Measurements from ENCODE around the gene FGFR1OP2.

FGFR1OP2 gene

GRCh38 chr12:26906704-26907103, 31.6 kb upstream of the FGFR1OP2 start:
- TF ChIP-seq CTCF (conservative IDR thresholded peaks at IDR 0.05; ENCODE audit: low read depth, low read length), result no peak
- H3K4me3 ChIP-seq (ENCODE audit: low read length), result no peak overlapping the region

GRCh38 chr12:26918321-26919215, 19.7 kb upstream of the FGFR1OP2 start:
- DNase-seq (ENCODE audit: low read depth), result no peak
- peak; percentile 43 for TF ChIP-seq CTCF (conservative IDR thresholded peaks at IDR 0.05; ENCODE audit: low read depth, low read length)
- no peak overlapping the region for H3K4me3 ChIP-seq (ENCODE audit: low read length)

More at GRCh38 chr12:26906704-26907103, 31.6 kb upstream of the FGFR1OP2 start:
- DNase-seq (ENCODE audit: low read depth), result no peak

GRCh38 chr12:26919216-26919555, 19.1 kb upstream of the FGFR1OP2 start:
- H3K4me3 ChIP-seq (ENCODE audit: low read length), result no peak overlapping the region
- DNase-seq (ENCODE audit: low read depth), result peak; percentile 25
- no peak for TF ChIP-seq CTCF (conservative IDR thresholded peaks at IDR 0.05; ENCODE audit: low read depth, low read length)

GRCh38 chr12:26921886-26922285, 16.4 kb upstream of the FGFR1OP2 start:
- no peak for TF ChIP-seq CTCF (conservative IDR thresholded peaks at IDR 0.05; ENCODE audit: low read depth, low read length)
- no peak for DNase-seq (ENCODE audit: low read depth)
- H3K4me3 ChIP-seq (ENCODE audit: low read length), result no peak overlapping the region

- DNase-seq (ENCODE audit: low read depth), result no peak
- no peak for TF ChIP-seq CTCF (conservative IDR thresholded peaks at IDR 0.05; ENCODE audit: low read depth, low read length)
- H3K4me3 ChIP-seq (ENCODE audit: low read length), result no peak overlapping the region
Observed at GRCh38 chr12:26928661-26929060, 9.6 kb upstream of the FGFR1OP2 start.

- H3K4me3 ChIP-seq (ENCODE audit: low read length), result no peak overlapping the region
- DNase-seq (ENCODE audit: low read depth), result no peak
- TF ChIP-seq CTCF (conservative IDR thresholded peaks at IDR 0.05; ENCODE audit: low read depth, low read length), result no peak
Observed at GRCh38 chr12:26929590-26929989, 8.7 kb upstream of the FGFR1OP2 start.
